Measurements from ENCODE around the gene SLC9A9. TPM values are rescaled to one million over a fixed set of nuclear protein-coding genes. Genes with fewer than 3 reads are reported as not detected.

Gene SLC9A9
- total RNA-seq, 4 donors from 2014 or later = 1.1 to 15.9 (median 9.7) TPM

GRCh38 chr3:143707848-143708247 lies 140.4 kb downstream of the SLC9A9 start:
- Histone ChIP-seq H3K4me1 (no peaks in the 10 kb centered on the region), H3K4me3 (no peak overlapping the region), H3K27ac (no peak overlapping the region), H3K36me3 (no peaks in the 10 kb centered on the region), H3K9me3 (no peaks in the 10 kb centered on the region), H3K27me3 (no peaks in the 10 kb centered on the region)
- no peak for DNase-seq
- intact Hi-C loops (cut with DNase I; ENCODE audit: low total_unique reads) (no loop called here), in situ Hi-C loops (cut with MboI; ENCODE audit: low pct_ligation_motif_present in 1 of 4, low pct_unique_long_range_greater_than_20kb in 1 of 4, low sequenced_read_pairs in 3 of 4) (no loop called here)
- no peak for TF ChIP-seq POLR2AphosphoS5 (IDR thresholded peaks at IDR 0.05)
- no peak for TF ChIP-seq CTCF (IDR thresholded peaks at IDR 0.05)
- TF ChIP-seq POLR2A (IDR thresholded peaks at IDR 0.05) = no peak
- TF ChIP-seq EP300 (IDR thresholded peaks at IDR 0.05; ENCODE audit: low read depth) = no peak
- WGBS, 2 donors (ENCODE audit: low coverage in 1 of 2) = 42 to 73% methylated on average over 1 of the region's 1 CpG

GRCh38 chr3:143700431-143700975 lies 147.8 kb downstream of the SLC9A9 start:
- TF ChIP-seq EP300 (IDR thresholded peaks at IDR 0.05; ENCODE audit: low read depth) (no peak), POLR2AphosphoS5 (IDR thresholded peaks at IDR 0.05) (no peak), CTCF (IDR thresholded peaks at IDR 0.05) (no peak), POLR2A (IDR thresholded peaks at IDR 0.05) (no peak)
- no peak overlapping the region for H3K4me3 ChIP-seq
- in situ Hi-C loops (cut with MboI; ENCODE audit: low pct_ligation_motif_present in 1 of 4, low pct_unique_long_range_greater_than_20kb in 1 of 4, low sequenced_read_pairs in 3 of 4) = no loop called here
- H3K27me3 ChIP-seq = no peaks in the 10 kb centered on the region
- no peak overlapping the region for H3K27ac ChIP-seq
- no peaks in the 10 kb centered on the region for H3K36me3 ChIP-seq
- DNase-seq = no peak
- no peaks in the 10 kb centered on the region for H3K4me1 ChIP-seq
- WGBS, 2 donors (ENCODE audit: low coverage in 1 of 2) = 80 to 95% methylated on average over 1 of the region's 1 CpG
- H3K9me3 ChIP-seq = no peaks in the 10 kb centered on the region
- intact Hi-C loops (cut with DNase I; ENCODE audit: low total_unique reads) = no loop called here

- H3K27me3 ChIP-seq = no peaks in the 10 kb centered on the region
- no peaks in the 10 kb centered on the region for H3K36me3 ChIP-seq
- no peak overlapping the region for H3K4me3 ChIP-seq
- no peaks in the 10 kb centered on the region for H3K9me3 ChIP-seq
- no peak overlapping the region for H3K27ac ChIP-seq
- intact Hi-C loops (cut with DNase I; ENCODE audit: low total_unique reads) = no loop called here
- 87% methylated on average over 3 of the region's 3 CpGs; no CpG with 5 or more reads in 1 of the 2 donors for WGBS, 2 donors (ENCODE audit: low coverage in 1 of 2)
- no peak for DNase-seq
- in situ Hi-C loops (cut with MboI; ENCODE audit: low pct_ligation_motif_present in 1 of 4, low pct_unique_long_range_greater_than_20kb in 1 of 4, low sequenced_read_pairs in 3 of 4) = no loop called here
- H3K4me1 ChIP-seq = no peaks in the 10 kb centered on the region
- TF ChIP-seq POLR2A (IDR thresholded peaks at IDR 0.05) (no peak), CTCF (IDR thresholded peaks at IDR 0.05) (no peak), EP300 (IDR thresholded peaks at IDR 0.05; ENCODE audit: low read depth) (no peak), POLR2AphosphoS5 (IDR thresholded peaks at IDR 0.05) (no peak)
Observed at GRCh38 chr3:143699424-143699823, 148.8 kb downstream of the SLC9A9 start.

- in situ Hi-C loops (cut with MboI; ENCODE audit: low pct_ligation_motif_present in 1 of 4, low pct_unique_long_range_greater_than_20kb in 1 of 4, low sequenced_read_pairs in 3 of 4) = no loop called here
- no peak for DNase-seq
- Histone ChIP-seq H3K27me3 (no peaks in the 10 kb centered on the region), H3K4me3 (no peak overlapping the region), H3K9me3 (no peaks in the 10 kb centered on the region), H3K27ac (no peak overlapping the region), H3K4me1 (no peaks in the 10 kb centered on the region), H3K36me3 (no peaks in the 10 kb centered on the region)
- intact Hi-C loops (cut with DNase I; ENCODE audit: low total_unique reads) = no loop called here
- 71 to 73% methylated on average over 3 of the region's 3 CpGs for WGBS, 2 donors (ENCODE audit: low coverage in 1 of 2)
- TF ChIP-seq POLR2A (IDR thresholded peaks at IDR 0.05) (no peak), CTCF (IDR thresholded peaks at IDR 0.05) (no peak), POLR2AphosphoS5 (IDR thresholded peaks at IDR 0.05) (no peak), EP300 (IDR thresholded peaks at IDR 0.05; ENCODE audit: low read depth) (no peak)
Observed at GRCh38 chr3:143698682-143699303, 149.5 kb downstream of the SLC9A9 start.

Measured in transverse colon (tissue), 4 donors.